NCI-H460 (cell line): ENCODE measurements around the gene OR2AK2. TPM values are rescaled to one million over a fixed set of nuclear protein-coding genes. Genes with fewer than 3 reads are reported as not detected.

Experiments used
- DNase-seq: peaks from one replicate; pipeline ENCODE4 v3.0.0-alpha.2; 2016; ENCODE audit warnings: low read depth; ENCODE audit errors: extremely low read depth
- small RNA-seq, 2 experiments: library from RNA; depleted of rRNA; stranded (forward); fragments of <200 nt; gene quantifications; one replicate each; pipeline ENCODE3, GENCODE V24; 2014
- total RNA-seq: library from RNA; depleted of rRNA; stranded (reverse); fragments of >200 nt; shearing (Covaris generic); gene quantifications from 2 replicates; pipeline ENCODE4 v1.2.3, GENCODE V29; 2014; rRNA removed

Gene OR2AK2
- total RNA-seq, 1 experiment from 2014 or later: not detected

DNA sequence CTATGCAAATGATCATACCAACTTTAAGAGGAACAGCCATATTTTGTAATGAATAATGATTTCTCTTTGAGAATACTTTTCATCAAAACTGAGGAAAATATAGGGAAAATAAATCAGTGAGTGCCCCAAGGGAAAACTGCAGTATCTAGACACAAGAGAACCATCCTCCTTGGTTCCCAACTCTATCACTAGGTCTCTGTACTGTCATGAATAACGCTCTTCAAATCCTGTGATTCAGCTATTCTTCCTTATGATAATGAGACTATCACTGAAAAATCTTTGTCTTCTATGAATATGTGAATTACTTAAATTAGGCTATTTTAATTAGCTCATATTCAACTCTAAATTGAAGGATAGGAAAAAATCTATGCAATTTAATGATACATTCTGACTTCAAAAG, 50.8 kb downstream of the OR2AK2 start:
- DNase-seq: no peak

Small RNAs within 50 kb of the gene (small RNA-seq; reads per million reads assigned to genes)
- 0 reads per million in 2 experiments for gene RF00019

Other genes starting within 250 kb of the OR2AK2 start
- not detected in 2 replicates for gene OR6F1, start 248.6 kb upstream of the OR2AK2 start, total RNA-seq
- not detected in 2 replicates for gene OR14K1, start 226.6 kb upstream of the OR2AK2 start, total RNA-seq
- not detected in 2 replicates for gene OR14A2, start 217.1 kb upstream of the OR2AK2 start, total RNA-seq
- gene OR1C1, start 204.7 kb upstream of the OR2AK2 start, total RNA-seq: 0.02 TPM in 1 of 2 replicates, not detected in the other
- gene OR14A16, start 141.1 kb upstream of the OR2AK2 start, total RNA-seq: not detected in 2 replicates
- not detected in 2 replicates for gene OR11L1, start 123.3 kb upstream of the OR2AK2 start, total RNA-seq
- gene TRIM58, start 108.0 kb upstream of the OR2AK2 start, total RNA-seq: not detected in 2 replicates
- not detected in 2 replicates for gene OR2W3, start 69.6 kb upstream of the OR2AK2 start, total RNA-seq
- not detected in 2 replicates for gene OR2T8, start 45.0 kb upstream of the OR2AK2 start, total RNA-seq
- gene OR2AJ1, start 40.3 kb upstream of the OR2AK2 start, total RNA-seq: not detected in 2 replicates
- not detected in 2 replicates for gene OR2L8, start 16.4 kb upstream of the OR2AK2 start, total RNA-seq
- not detected in 2 replicates for gene OR2L5, start 48.4 kb downstream of the OR2AK2 start, total RNA-seq
- gene OR2L2, start 64.8 kb downstream of the OR2AK2 start, total RNA-seq: not detected in 2 replicates
- not detected in 2 replicates for gene OR2L3, start 81.6 kb downstream of the OR2AK2 start, total RNA-seq
- not detected in 2 replicates for gene OR2L13, start 130.0 kb downstream of the OR2AK2 start, total RNA-seq
- gene OR2M5, start 179.9 kb downstream of the OR2AK2 start, total RNA-seq: not detected in 2 replicates
- not detected in 2 replicates for gene OR2M2, start 209.6 kb downstream of the OR2AK2 start, total RNA-seq
- not detected in 2 replicates for gene OR2M3, start 232.0 kb downstream of the OR2AK2 start, total RNA-seq